Nephron progenitor cell (in vitro differentiated cells): Measurements from ENCODE around the gene WNT10A.

Experiments used
- DNase-seq: peaks from one replicate; pipeline ENCODE4 v3.0.0; 2021
- H3K27ac Mint-ChIP-seq: 2 replicates; pipeline ENCODE4 v1.8.0; 2021; ENCODE audit warnings: mild to moderate bottlenecking, moderate library complexity, mixed read lengths
- H3K27me3 Mint-ChIP-seq: 2 replicates; pipeline ENCODE4 v1.8.0; 2021; ENCODE audit warnings: mild to moderate bottlenecking, low read depth, mixed read lengths; ENCODE audit not compliant: poor library complexity
- H3K36me3 Mint-ChIP-seq: 2 replicates; pipeline ENCODE4 v1.8.0; 2021; ENCODE audit warnings: low read depth, mixed read lengths
- H3K4me1 Mint-ChIP-seq: 2 replicates; pipeline ENCODE4 v1.8.0; 2021; ENCODE audit warnings: mixed read lengths
- H3K4me3 Mint-ChIP-seq: 2 replicates; pipeline ENCODE4 v1.8.0; 2021; ENCODE audit warnings: mild to moderate bottlenecking, moderate library complexity, mixed read lengths
- H3K9me3 Mint-ChIP-seq: 2 replicates; pipeline ENCODE4 v1.8.0; 2021; ENCODE audit warnings: mild to moderate bottlenecking, moderate library complexity, mixed read lengths
- CTCF ChIP-seq: fragments of 200-600 bp; sonication (generic); IDR thresholded peaks from 2 replicates; pipeline ENCODE4 v1.5.0; 2021; ENCODE audit warnings: antibody characterized with exemption

WNT10A gene

GRCh38 chr2:218895326-218895725, 14.7 kb downstream of the WNT10A start:
- Mint-ChIP-seq H3K9me3 (peaks cover 9% of the 10 kb centered on the region), H3K36me3 (no peaks in the 10 kb centered on the region), H3K4me1 (peaks cover 25% of the 10 kb centered on the region), H3K27me3 (peaks cover 100% of the 10 kb centered on the region), H3K27ac (no peak overlapping the region), H3K4me3 (no peak overlapping the region)
- DNase-seq = no peak
- TF ChIP-seq CTCF = no peak

GRCh38 chr2:218895759-218896500, 15.3 kb downstream of the WNT10A start:
- TF ChIP-seq CTCF = no peak
- no peak overlapping the region for H3K27ac Mint-ChIP-seq
- peak overlapping the region; percentile 45 for H3K4me3 Mint-ChIP-seq
- DNase-seq = no peak
- peaks cover 100% of the 10 kb centered on the region for H3K27me3 Mint-ChIP-seq
- no peaks in the 10 kb centered on the region for H3K36me3 Mint-ChIP-seq
- peaks cover 25% of the 10 kb centered on the region for H3K4me1 Mint-ChIP-seq
- H3K9me3 Mint-ChIP-seq = peaks cover 15% of the 10 kb centered on the region

DNA sequence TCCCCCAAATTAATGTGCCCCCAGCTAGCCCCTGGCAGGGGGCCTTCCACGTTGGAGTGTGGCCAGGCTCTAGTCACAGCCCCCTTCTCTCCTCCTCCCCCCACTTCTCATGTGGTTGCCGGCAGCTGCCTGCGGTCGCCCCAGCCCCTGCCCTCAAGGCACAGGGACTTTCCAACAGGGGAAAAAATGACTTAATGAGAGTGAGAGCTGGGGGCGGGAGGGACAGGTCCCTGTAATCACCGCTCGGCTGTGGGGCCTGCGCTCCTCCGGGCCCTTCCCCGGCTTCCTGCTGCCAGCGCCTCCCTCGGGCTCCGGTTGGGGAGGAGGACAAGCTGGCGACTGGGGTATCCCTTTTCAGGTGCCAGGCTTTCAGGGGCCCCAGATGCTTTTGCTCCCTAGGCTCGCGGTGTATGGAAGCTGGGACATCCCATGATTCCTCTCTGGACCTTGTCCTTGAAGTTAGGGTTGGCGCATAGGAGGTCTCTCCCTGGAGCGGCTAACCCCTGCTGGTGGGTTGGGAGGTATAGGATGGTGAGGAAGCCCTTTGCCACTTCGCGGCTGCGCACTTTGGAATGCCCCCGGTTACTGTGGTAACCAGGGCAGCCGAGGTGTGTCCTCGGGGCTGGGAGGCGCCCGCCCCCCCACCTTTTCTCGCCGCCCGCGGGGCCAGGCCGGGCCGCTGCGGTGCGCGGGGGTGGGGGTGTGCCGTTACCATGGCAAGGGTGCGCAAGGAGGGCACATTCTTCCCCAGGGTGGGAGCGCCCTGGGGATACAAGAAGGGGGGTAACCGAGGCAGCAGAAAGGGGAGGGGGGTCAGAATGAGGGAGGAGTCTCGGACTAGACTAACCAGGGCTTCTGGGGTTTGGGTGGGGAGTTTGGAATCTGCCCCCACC, 16.1 kb downstream of the WNT10A start:
- H3K4me1 Mint-ChIP-seq = peaks cover 25% of the 10 kb centered on the region
- peaks cover 100% of the 10 kb centered on the region for H3K27me3 Mint-ChIP-seq
- no peak for TF ChIP-seq CTCF
- H3K36me3 Mint-ChIP-seq = no peaks in the 10 kb centered on the region
- peaks cover 17% of the 10 kb centered on the region for H3K9me3 Mint-ChIP-seq
- DNase-seq = peak; percentile 61
- H3K27ac Mint-ChIP-seq = no peak overlapping the region
- peak overlapping the region; percentile 56 for H3K4me3 Mint-ChIP-seq

DNA sequence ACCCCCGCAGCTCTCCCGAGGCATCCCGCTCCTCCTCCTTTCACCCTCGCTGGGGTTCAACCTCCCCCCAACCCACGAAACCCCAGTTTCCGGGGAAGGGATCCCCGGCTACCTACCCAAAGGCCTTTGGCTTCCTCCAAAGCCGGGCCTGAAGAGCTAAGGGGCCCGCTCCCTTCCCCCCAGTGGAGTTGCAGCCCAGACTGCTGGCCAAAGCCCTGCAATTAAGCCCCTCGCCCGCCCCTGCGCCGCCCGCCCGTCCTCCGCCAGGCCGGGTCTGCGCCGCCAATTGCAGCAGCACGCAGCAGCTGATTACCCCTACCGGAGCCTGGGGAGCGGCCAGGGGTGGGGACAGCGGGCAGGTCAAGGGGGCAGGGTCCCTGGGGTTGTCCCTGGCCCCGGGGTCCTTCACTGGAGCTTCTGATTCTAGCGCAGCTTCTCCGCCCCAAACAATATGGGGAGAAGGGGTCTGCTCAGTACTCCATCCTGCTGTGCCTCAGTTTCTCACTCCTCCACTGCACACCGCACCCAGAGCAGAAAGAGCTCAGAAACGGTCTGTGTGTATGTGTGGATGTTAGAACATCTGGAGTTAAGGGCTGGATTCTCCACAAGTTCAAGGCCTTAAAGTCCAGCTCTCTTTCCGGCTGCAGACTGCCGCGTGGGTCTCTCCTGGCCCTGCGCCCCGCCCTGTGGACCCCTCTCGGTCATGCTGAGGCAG, 16.9 kb downstream of the WNT10A start:
- Mint-ChIP-seq H3K27me3 (peaks cover 100% of the 10 kb centered on the region), H3K9me3 (peaks cover 21% of the 10 kb centered on the region), H3K4me1 (peaks cover 25% of the 10 kb centered on the region), H3K27ac (no peak overlapping the region), H3K4me3 (no peak overlapping the region), H3K36me3 (no peaks in the 10 kb centered on the region)
- peak; percentile 35 for DNase-seq
- TF ChIP-seq CTCF = no peak

DNA sequence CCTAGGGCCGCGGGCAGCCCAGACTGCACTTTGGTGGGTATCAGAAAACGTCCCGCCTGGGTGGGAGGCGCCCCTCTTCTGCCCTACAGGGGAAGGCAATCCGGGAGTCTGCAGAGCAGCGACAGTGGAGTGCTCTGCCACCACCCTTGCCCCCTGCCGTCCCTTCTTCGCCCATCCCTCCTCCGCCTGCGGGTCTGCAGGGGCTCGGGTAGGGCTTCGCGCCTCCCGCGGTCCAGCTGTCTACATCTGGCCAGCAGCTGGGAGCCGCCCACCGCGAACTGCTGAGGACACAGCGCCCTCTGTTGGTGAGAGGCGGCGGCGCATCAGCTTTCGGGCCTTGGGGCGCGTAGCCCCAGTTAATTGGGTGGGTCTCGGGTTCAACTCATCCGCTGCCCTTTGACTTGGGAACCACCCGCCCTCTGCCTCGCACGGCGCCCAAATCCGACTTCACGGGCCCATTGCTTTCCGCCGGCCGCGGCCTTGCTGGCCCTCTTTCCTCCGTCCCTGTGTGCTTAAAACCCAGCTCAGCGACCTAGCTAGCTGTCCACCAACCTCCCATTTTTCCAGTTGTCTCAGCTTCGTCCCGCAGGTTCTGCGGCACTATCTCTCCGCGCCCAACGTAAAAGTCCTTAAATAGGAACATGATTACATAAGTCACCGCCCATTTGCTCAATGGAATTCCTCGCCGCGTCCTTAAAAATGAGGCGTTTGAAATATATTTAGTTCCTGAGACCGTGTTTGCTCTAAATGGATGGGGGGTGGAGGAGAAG, 17.6 kb downstream of the WNT10A start:
- Mint-ChIP-seq H3K36me3 (no peaks in the 10 kb centered on the region), H3K27me3 (peaks cover 100% of the 10 kb centered on the region), H3K27ac (no peak overlapping the region), H3K4me3 (peak overlapping the region; percentile 34), H3K4me1 (peaks cover 25% of the 10 kb centered on the region), H3K9me3 (peaks cover 21% of the 10 kb centered on the region)
- DNase-seq = peak; percentile 90
- TF ChIP-seq CTCF = peak; percentile 97
